ENCODE data around the gene FBXO31. TPM values are rescaled to one million over a fixed set of nuclear protein-coding genes. Genes with fewer than 3 reads are reported as not detected.

Gene FBXO31
- total and polyA plus RNA-seq, 9 of the 15 experiments (the other 6 are each of a cell fraction or from before 2014, with no cell fraction given) = 0.18 to 33.3 (median 10.9) TPM

GRCh38 chr16:87416826-87417527 is 33.4 kb upstream of the FBXO31 start (continued):
- TF ChIP-seq RAD21 (CRISPR knock-in tag; conservative IDR thresholded peaks at IDR 0.05 in 1 of 2, IDR thresholded peaks at IDR 0.05 in 1 of 2) (peak; percentile 42 to 65; a peak in 3 of 4 replicates), REST (IDR thresholded peaks at IDR 0.05; ENCODE audit: borderline replicate concordance) (peak; percentile 37; the same call in 1 of the 2 replicates), REST (CRISPR knock-in tag; IDR thresholded peaks at IDR 0.05; ENCODE audit: low read depth) (no peak), CTCFL (IDR thresholded peaks at IDR 0.05; ENCODE audit: borderline replicate concordance, insufficient read depth, low read depth, low read length, poor library complexity, severe bottlenecking) (no peak), BCL6 (CRISPR knock-in tag; IDR thresholded peaks at IDR 0.05) (no peak), ATF2 (CRISPR knock-in tag; IDR thresholded peaks at IDR 0.05) (no peak), HMG20B (CRISPR knock-in tag; IDR thresholded peaks at IDR 0.05) (no peak), FOXA1 (IDR thresholded peaks at IDR 0.05; ENCODE audit: borderline replicate concordance) (no peak), RBM17 (IDR thresholded peaks at IDR 0.05; ENCODE audit: borderline replicate concordance, low read depth, low read length) (no peak), CBX1 (IDR thresholded peaks at IDR 0.05; ENCODE audit: low read depth) (no peak), GABPB1 (CRISPR knock-in tag; IDR thresholded peaks at IDR 0.05) (no peak), THRAP3 (IDR thresholded peaks at IDR 0.05; ENCODE audit: borderline replicate concordance) (no peak), ZFP91 (CRISPR knock-in tag; IDR thresholded peaks at IDR 0.05) (no peak), NUFIP1 (IDR thresholded peaks at IDR 0.05; ENCODE audit: partially characterized antibody) (no peak), SETDB1 (IDR thresholded peaks at IDR 0.05; ENCODE audit: low read length) (no peak)

Measured in K562 (cell line).